Activated CD8-positive, alpha-beta T cell treated with anti-CD3 and anti-CD28 coated beads, Interleukin-2, amount 10 ng/mL, durations not matched to agents 7 days and 5 days (primary cell): ENCODE data around the gene RPUSD1. TPM values are rescaled to one million over a fixed set of nuclear protein-coding genes. Genes with fewer than 3 reads are reported as not detected.

Experiments
- ATAC-seq: fragments of 150-1000 bp; cut with Tn5 transposase; one replicate; pipeline ENCODE4 v1.10.0; 2021; ENCODE audit warnings: moderate library complexity
- CTCF ChIA-PET: fragments of 350-600 bp; sonication (Branson Sonifier 250); formaldehyde crosslinking; loops from one replicate; lab custom pipeline; 2021; ENCODE audit warnings: antibody characterized with exemption; lab: Charles Lee
- POLR2A ChIA-PET: fragments of 350-600 bp; sonication (Branson Sonifier 250); formaldehyde crosslinking; loops from one replicate; lab custom pipeline; 2021; ENCODE audit warnings: antibody characterized with exemption; lab: Charles Lee
- DNase-seq: peaks from one replicate; pipeline ENCODE4 v3.0.0-alpha.2; 2020
- H3K27ac Mint-ChIP-seq: one replicate; pipeline ENCODE4 v1.8.0; 2021; ENCODE audit warnings: mild to moderate bottlenecking, mixed read lengths
- H3K27me3 Mint-ChIP-seq: one replicate; pipeline ENCODE4 v1.8.0; 2021; ENCODE audit warnings: low read depth, mixed read lengths
- H3K36me3 Mint-ChIP-seq: one replicate; pipeline ENCODE4 v1.8.0; 2021; ENCODE audit warnings: low read depth, mixed read lengths
- H3K4me1 Mint-ChIP-seq: one replicate; pipeline ENCODE4 v1.8.0; 2021; ENCODE audit warnings: low read depth, mixed read lengths
- H3K4me3 Mint-ChIP-seq: one replicate; pipeline ENCODE4 v1.8.0; 2021; ENCODE audit warnings: mild to moderate bottlenecking, mixed read lengths
- H3K9me3 Mint-ChIP-seq: one replicate; pipeline ENCODE4 v1.8.0; 2022; ENCODE audit warnings: mixed read lengths; ENCODE audit not compliant: insufficient read depth
- total RNA-seq, 2 experiments: library from RNA; stranded (reverse); gene quantifications; one replicate each; pipeline ENCODE4 v1.2.3, GENCODE V29; 2021

RPUSD1 gene
- total RNA-seq, 2 experiments from 2014 or later, result 25.9 to 30.1 TPM

DNA sequence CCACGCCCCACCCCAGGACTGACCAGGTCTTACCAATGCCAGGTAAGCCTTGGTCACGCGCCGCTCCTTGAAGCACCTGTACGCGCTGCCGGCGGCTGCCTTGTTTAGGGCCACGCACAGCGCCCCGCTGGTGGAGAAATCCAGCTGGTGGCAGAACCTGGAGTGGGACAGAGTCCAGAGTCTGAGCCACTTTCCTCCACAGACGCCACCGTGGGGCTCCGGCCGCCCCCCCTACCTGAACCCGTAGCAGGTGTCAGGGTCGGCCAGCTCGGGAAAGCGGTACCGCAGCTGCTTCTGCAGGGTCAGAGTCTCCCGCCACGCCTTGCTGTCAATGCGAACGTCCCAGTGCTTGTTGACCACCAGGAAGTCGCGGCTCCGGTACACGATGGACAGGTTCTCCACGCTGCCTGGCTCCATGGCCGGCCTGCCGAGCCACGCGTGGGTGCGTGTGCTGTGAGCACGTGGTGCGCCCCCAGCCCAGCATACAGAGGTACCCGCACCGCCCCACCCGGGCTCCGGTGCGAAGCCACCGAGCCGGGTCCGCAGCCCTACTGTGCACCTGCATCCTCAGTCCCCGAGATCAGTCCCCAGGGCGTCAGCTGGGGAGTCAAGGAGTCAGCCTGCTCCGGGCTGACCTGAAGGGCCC is 737 bp downstream of the RPUSD1 start:
- ChIA-PET POLR2A (no interaction called here), CTCF (interaction anchor here (0.7 to 7.0 kb wide), 2 partner anchors 59 to 76 kb away, joined by 3 to 51 read pairs; no protein-coding TSS in a partner anchor)
- Mint-ChIP-seq H3K9me3 (no peaks in the 10 kb centered on the region), H3K27me3 (no peaks in the 10 kb centered on the region), H3K36me3 (peaks cover 17% of the 10 kb centered on the region), H3K27ac (peak overlapping the region; percentile 85), H3K4me1 (peaks cover 23% of the 10 kb centered on the region), H3K4me3 (peak overlapping the region; percentile 90)
- DNase-seq, result no peak
- no peak for ATAC-seq

DNA sequence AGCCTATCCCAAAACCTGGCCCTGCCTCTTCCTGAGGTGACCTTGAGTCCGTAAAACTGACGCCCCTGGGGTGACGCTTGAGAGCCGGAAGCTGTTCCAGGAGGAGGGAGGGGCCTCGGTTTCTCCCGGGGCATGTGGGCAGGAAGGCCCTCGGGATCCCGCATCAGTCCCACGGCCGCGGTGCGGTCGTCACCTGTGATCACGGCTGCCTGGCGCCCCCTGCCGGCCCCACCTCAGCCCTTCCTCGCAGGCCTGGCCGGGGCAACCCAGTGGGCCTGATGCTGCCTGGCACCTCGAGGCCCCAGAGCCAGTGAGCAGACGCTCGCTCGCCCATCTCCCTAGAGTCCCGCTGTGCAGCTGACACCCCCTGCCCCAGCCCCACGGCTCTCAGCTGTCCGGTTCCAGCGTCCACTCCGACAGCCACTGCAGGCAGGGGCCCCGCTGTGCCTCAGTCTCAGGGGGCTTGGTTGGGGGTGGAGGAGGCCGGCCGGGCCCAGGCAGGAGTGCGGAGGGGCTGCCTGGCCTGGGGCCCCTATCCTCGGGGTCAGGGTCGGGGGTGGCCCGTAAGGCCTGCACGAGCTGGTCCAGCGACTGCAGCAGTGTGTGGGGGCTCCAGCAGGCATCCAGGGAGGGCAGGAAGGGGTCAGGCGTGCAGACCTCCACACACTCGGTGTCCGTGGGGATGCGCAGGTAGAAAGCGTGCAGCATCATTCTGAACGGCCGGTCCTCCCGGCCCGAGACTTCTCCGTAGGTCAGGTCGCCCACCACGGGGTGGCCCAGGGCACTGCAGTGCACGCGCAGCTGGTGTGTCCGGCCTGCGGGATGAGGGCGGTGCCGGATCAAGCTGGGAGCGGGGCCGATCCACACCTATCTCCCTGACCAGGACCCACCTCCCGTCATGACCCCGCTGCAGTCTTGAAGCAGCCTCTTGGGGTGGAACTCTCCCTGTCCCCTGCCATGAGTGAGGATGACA is 2.3 kb downstream of the RPUSD1 start:
- H3K4me1 Mint-ChIP-seq, result peaks cover 21% of the 10 kb centered on the region
- H3K9me3 Mint-ChIP-seq, result no peaks in the 10 kb centered on the region
- H3K36me3 Mint-ChIP-seq, result peaks cover 4% of the 10 kb centered on the region
- POLR2A ChIA-PET, result interaction anchor here (1.2 to 1.6 kb wide), 4 partner anchors 9 to 62 kb away, joined by 3 to 4 read pairs (median 3); partner anchors contain the start of gene GNG13
- peak; percentile 17 for ATAC-seq
- peak overlapping the region; percentile 58 for H3K4me3 Mint-ChIP-seq
- H3K27ac Mint-ChIP-seq, result no peak overlapping the region
- CTCF ChIA-PET, result interaction anchor here (0.7 to 7.0 kb wide), 10 partner anchors 9 to 104 kb away, joined by 3 to 51 read pairs (median 4); partner anchors contain the start of genes ANTKMT, CIAO3, GNG13 and METRN
- H3K27me3 Mint-ChIP-seq, result no peaks in the 10 kb centered on the region
- DNase-seq, result peak; percentile 77

DNA sequence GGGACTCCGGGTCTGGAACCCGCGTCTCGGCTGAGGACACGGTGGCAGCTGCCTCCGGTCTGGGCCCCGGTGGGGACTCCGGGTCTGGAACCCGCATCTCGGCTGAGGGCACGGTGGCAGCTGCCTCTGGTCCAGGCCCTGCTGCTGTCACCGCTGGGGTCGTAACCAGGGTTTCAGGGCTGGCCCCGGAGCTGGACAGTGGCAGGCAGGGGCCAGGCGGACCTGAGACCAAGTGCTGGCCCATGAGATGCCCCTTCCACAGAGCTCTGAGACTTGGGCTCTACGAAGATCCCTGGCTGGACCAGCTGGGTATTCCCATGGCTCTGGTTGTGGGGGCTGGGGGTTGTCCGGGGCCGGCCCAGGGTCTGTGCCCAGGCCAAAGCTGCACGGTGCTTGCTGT is 3.8 kb downstream of the RPUSD1 start:
- CTCF ChIA-PET, result interaction anchor here (0.9 to 7.0 kb wide), 9 partner anchors 8 to 103 kb away, joined by 3 to 51 read pairs (median 4); partner anchors contain the start of gene CIAO3
- Mint-ChIP-seq H3K9me3 (no peaks in the 10 kb centered on the region), H3K27ac (no peak overlapping the region), H3K4me3 (no peak overlapping the region), H3K27me3 (no peaks in the 10 kb centered on the region), H3K4me1 (peaks cover 14% of the 10 kb centered on the region), H3K36me3 (peaks cover 4% of the 10 kb centered on the region)
- POLR2A ChIA-PET, result interaction anchor here (1.2 to 1.6 kb wide), 2 partner anchors 17 to 60 kb away, joined by 3 to 4 read pairs; partner anchors contain the start of gene GNG13
- DNase-seq (no peak), ATAC-seq (no peak)

- ChIA-PET CTCF (interaction anchor here (7.0 kb wide), 1 partner anchor 72 kb away, joined by 51 read pairs; no protein-coding TSS in a partner anchor), POLR2A (no interaction called here)
- DNase-seq (no peak), ATAC-seq (no peak)
- H3K27me3 Mint-ChIP-seq, result no peaks in the 10 kb centered on the region
- no peaks in the 10 kb centered on the region for H3K9me3 Mint-ChIP-seq
- peaks cover 14% of the 10 kb centered on the region for H3K4me1 Mint-ChIP-seq
- H3K36me3 Mint-ChIP-seq, result peaks cover 4% of the 10 kb centered on the region
- H3K4me3 Mint-ChIP-seq, result no peak overlapping the region
- no peak overlapping the region for H3K27ac Mint-ChIP-seq
These were observed 4.6 kb downstream of the RPUSD1 start for GRCh38 chr16:783404-784161.

DNA sequence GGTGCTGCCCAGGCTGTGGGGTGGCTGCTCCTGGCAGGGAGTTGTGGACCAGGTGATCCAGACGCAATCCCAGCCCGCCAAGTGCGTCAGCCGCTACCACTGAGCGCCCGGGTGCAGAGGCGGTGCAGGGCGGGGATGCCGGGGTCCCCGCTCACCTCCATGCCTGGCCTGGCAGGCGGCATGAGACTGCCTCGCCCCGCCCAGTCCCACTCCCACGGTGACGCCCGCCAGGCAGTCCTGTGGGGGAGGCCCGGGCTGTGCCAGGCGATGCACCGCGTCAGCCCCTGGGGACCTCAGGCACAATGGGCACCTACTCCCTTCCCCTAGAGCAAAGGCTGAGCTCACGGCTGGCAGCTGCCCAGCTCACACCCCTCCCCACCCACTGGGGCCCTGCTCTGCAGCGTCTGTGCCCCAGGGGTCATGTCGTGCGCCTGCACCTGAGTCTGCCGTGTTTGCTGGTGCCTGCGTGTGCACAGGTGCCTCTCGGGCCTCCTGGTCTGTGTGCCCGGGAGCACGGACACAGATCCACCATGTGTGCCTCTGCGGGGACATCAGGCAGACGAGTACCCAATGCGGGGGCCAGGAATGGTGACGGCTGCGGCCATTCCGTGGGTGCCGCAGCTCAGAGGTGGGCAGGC is 5.3 kb downstream of the RPUSD1 start:
- Mint-ChIP-seq H3K27ac (no peak overlapping the region), H3K9me3 (no peaks in the 10 kb centered on the region), H3K4me1 (peaks cover 14% of the 10 kb centered on the region), H3K4me3 (no peak overlapping the region), H3K27me3 (no peaks in the 10 kb centered on the region), H3K36me3 (peaks cover 4% of the 10 kb centered on the region)
- ATAC-seq (no peak), DNase-seq (no peak)
- ChIA-PET CTCF (interaction anchor here (7.0 kb wide), 1 partner anchor 72 kb away, joined by 51 read pairs; no protein-coding TSS in a partner anchor), POLR2A (no interaction called here)

GRCh38 chr16:782258-782657 is 5.9 kb downstream of the RPUSD1 start:
- no peak for DNase-seq
- Mint-ChIP-seq H3K9me3 (no peaks in the 10 kb centered on the region), H3K27ac (no peak overlapping the region), H3K4me3 (no peak overlapping the region), H3K4me1 (peaks cover 11% of the 10 kb centered on the region), H3K27me3 (no peaks in the 10 kb centered on the region), H3K36me3 (peaks cover 4% of the 10 kb centered on the region)
- no peak for ATAC-seq
- ChIA-PET POLR2A (no interaction called here), CTCF (interaction anchor here (7.0 kb wide), 1 partner anchor 71 kb away, joined by 51 read pairs; no protein-coding TSS in a partner anchor)

GRCh38 chr16:781346-782010 is 6.7 kb downstream of the RPUSD1 start:
- DNase-seq (no peak), ATAC-seq (no peak)
- Mint-ChIP-seq H3K4me1 (peaks cover 6% of the 10 kb centered on the region), H3K27ac (no peak overlapping the region), H3K36me3 (peaks cover 4% of the 10 kb centered on the region), H3K4me3 (no peak overlapping the region), H3K27me3 (no peaks in the 10 kb centered on the region), H3K9me3 (no peaks in the 10 kb centered on the region)
- ChIA-PET POLR2A (no interaction called here), CTCF (interaction anchor here (1.2 kb wide), 1 partner anchor 69 kb away, joined by 6 read pairs; no protein-coding TSS in a partner anchor)

- no peak for ATAC-seq
- Mint-ChIP-seq H3K27ac (no peak overlapping the region), H3K27me3 (no peaks in the 10 kb centered on the region), H3K9me3 (no peaks in the 10 kb centered on the region), H3K4me3 (no peak overlapping the region), H3K36me3 (peaks cover 3% of the 10 kb centered on the region), H3K4me1 (peaks cover 4% of the 10 kb centered on the region)
- ChIA-PET POLR2A (no interaction called here), CTCF (interaction anchor here (1.2 kb wide), 1 partner anchor 68 kb away, joined by 6 read pairs; no protein-coding TSS in a partner anchor)
- DNase-seq, result no peak
These were observed 7.9 kb downstream of the RPUSD1 start for GRCh38 chr16:780296-780695.

- Mint-ChIP-seq H3K36me3 (no peaks in the 10 kb centered on the region), H3K27me3 (no peaks in the 10 kb centered on the region), H3K9me3 (no peaks in the 10 kb centered on the region), H3K4me1 (no peaks in the 10 kb centered on the region), H3K27ac (no peak overlapping the region), H3K4me3 (no peak overlapping the region)
- POLR2A ChIA-PET, result no interaction called here
- CTCF ChIA-PET, result no interaction called here
- DNase-seq, result no peak
- no peak for ATAC-seq
These were observed 8.6 kb downstream of the RPUSD1 start for GRCh38 chr16:779561-779960.

DNA sequence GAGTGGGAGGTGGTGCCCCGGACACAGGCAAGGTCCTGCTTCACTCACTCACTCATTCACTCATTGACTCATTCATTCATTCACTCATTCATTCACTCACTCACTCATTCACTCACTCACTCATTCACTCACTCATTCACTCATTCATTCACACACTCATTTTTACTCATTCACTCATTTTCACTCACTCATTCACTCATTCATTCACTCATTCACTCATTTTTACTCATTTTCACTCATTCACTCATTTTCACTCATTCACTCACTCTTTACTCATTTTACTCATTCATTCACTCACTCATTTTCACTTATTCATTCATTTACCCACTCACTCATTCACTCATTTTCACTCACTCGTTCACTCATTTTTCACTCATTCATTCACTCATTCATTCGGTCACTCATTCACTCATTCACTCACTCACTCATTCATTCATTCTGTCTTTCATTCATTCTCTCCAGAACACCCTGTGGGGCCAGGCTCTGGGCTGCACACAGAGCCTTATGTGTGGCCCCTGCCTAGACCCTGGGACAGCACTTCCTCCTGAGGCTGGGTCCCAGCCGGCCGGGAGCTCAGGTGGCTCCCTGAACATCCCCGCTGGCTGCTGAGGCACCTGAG is 9.2 kb downstream of the RPUSD1 start:
- DNase-seq (no peak), ATAC-seq (no peak)
- H3K27me3 Mint-ChIP-seq, result no peaks in the 10 kb centered on the region
- no peaks in the 10 kb centered on the region for H3K4me1 Mint-ChIP-seq
- no peaks in the 10 kb centered on the region for H3K36me3 Mint-ChIP-seq
- no peak overlapping the region for H3K4me3 Mint-ChIP-seq
- H3K27ac Mint-ChIP-seq, result no peak overlapping the region
- H3K9me3 Mint-ChIP-seq, result no peaks in the 10 kb centered on the region
- ChIA-PET POLR2A (no interaction called here), CTCF (no interaction called here)
